RWPE2 (cell line): ENCODE measurements around the gene SQSTM1.

Experiments used
- ATAC-seq: fragments of 200-7000 bp; cut with Tn5 transposase; 3 replicates; pipeline ENCODE4 v1.9.1; 2021; ENCODE audit warnings: low read depth
- DNase-seq: peaks from one replicate; pipeline ENCODE4 v3.0.0-alpha.2; 2020; ENCODE audit warnings: low spot score
- H3K27ac ChIP-seq: fragments of 450-650 bp; 2 replicates; pipeline ENCODE4 v1.5.1; 2017; ENCODE audit warnings: mild to moderate bottlenecking; ENCODE audit not compliant: poor library complexity, severe bottlenecking
- H3K27me3 ChIP-seq: fragments of 250-450 bp; sonication (Bioruptor Pico); 2 replicates; pipeline ENCODE4 v1.5.1; 2021; ENCODE audit warnings: mild to moderate bottlenecking, moderate library complexity; ENCODE audit not compliant: insufficient read depth, poor library complexity, severe bottlenecking
- H3K36me3 ChIP-seq: fragments of 250-450 bp; sonication (Bioruptor Pico); 2 replicates; pipeline ENCODE4 v1.5.1; 2020; ENCODE audit warnings: low read depth, mild to moderate bottlenecking, moderate library complexity
- H3K4me1 ChIP-seq: fragments of 250-450 bp; sonication (Bioruptor Pico); 2 replicates; pipeline ENCODE4 v1.5.1; 2021; ENCODE audit warnings: mild to moderate bottlenecking, moderate library complexity; ENCODE audit not compliant: insufficient read depth, poor library complexity, severe bottlenecking
- H3K4me3 ChIP-seq: fragments of 250-450 bp; sonication (Bioruptor Pico); 2 replicates; pipeline ENCODE4 v1.5.1; 2021; ENCODE audit warnings: mild to moderate bottlenecking, moderate library complexity; ENCODE audit not compliant: severe bottlenecking
- H3K9me3 ChIP-seq: fragments of 250-450 bp; sonication (Bioruptor Pico); 2 replicates; pipeline ENCODE4 v1.5.1; 2021; ENCODE audit warnings: mild to moderate bottlenecking, moderate library complexity; ENCODE audit not compliant: severe bottlenecking
- CTCF ChIP-seq: fragments of 450-650 bp; IDR thresholded peaks from one replicate; pipeline ENCODE4 v1.5.1; 2017; ENCODE audit warnings: mild to moderate bottlenecking, moderate library complexity; ENCODE audit not compliant: poor library complexity, severe bottlenecking

SQSTM1 gene

DNA sequence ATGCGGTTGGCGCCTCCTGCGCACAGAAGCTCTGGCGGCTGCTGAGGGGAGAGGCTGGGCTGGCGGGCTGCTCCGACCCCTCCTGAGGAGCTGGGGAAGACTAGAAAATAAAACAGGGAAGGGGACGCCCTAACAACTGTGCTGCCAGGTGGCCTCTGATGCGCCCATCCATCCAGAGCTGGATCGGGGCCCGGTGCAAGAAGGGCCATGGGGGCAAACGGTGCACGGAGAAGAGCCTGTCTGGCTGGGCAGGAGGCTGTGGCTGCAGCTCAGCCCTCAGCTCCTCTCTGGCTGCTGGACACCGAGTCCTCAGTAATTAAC, 58.9 kb downstream of the SQSTM1 start:
- no peaks in the 10 kb centered on the region for H3K27me3 ChIP-seq
- H3K4me1 ChIP-seq, result no peaks in the 10 kb centered on the region
- H3K4me3 ChIP-seq, result no peak overlapping the region
- no peak overlapping the region for H3K27ac ChIP-seq
- peak; percentile 13; the same call in 1 of the 3 replicates for ATAC-seq
- TF ChIP-seq CTCF, result no peak
- H3K36me3 ChIP-seq, result peaks cover 65% of the 10 kb centered on the region
- no peak for DNase-seq
- peaks cover 14% of the 10 kb centered on the region for H3K9me3 ChIP-seq

- Histone ChIP-seq H3K27ac (no peak overlapping the region), H3K36me3 (peaks cover 65% of the 10 kb centered on the region), H3K4me1 (no peaks in the 10 kb centered on the region), H3K9me3 (peaks cover 14% of the 10 kb centered on the region), H3K27me3 (no peaks in the 10 kb centered on the region), H3K4me3 (no peak overlapping the region)
- ATAC-seq (peak; percentile 17; the same call in 2 of the 3 replicates), DNase-seq (no peak)
- no peak for TF ChIP-seq CTCF
Measured at GRCh38 chr5:179880066-179880650, 59.5 kb downstream of the SQSTM1 start.

- peaks cover 14% of the 10 kb centered on the region for H3K9me3 ChIP-seq
- no peaks in the 10 kb centered on the region for H3K4me1 ChIP-seq
- H3K4me3 ChIP-seq, result no peak overlapping the region
- no peak for TF ChIP-seq CTCF
- no peak overlapping the region for H3K27ac ChIP-seq
- ATAC-seq (peak; percentile 15; the same call in 1 of the 3 replicates), DNase-seq (peak; percentile 19)
- peaks cover 65% of the 10 kb centered on the region for H3K36me3 ChIP-seq
- H3K27me3 ChIP-seq, result no peaks in the 10 kb centered on the region
Measured at GRCh38 chr5:179880848-179881590, 60.3 kb downstream of the SQSTM1 start.

DNA sequence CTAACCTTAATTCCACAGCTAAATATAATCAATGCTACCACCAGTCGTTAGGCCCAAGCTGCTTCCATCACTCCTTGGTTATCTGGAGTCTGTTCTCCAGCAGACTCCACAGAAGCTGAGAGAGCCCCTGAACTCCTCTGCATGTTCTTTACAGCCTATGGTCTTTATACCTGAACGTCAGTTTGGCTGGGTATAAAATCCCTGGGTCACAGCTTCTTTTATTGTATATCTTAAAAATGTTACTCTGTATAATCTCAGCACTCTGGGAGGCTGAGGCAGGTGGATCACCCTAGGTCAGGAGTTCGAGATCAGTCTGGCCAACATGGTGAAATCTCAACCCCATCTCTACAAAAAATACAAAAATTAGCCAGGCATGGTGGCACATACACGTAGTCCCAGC, 61.6 kb downstream of the SQSTM1 start:
- Histone ChIP-seq H3K27ac (no peak overlapping the region), H3K9me3 (peaks cover 14% of the 10 kb centered on the region), H3K27me3 (no peaks in the 10 kb centered on the region), H3K4me3 (no peak overlapping the region), H3K4me1 (no peaks in the 10 kb centered on the region), H3K36me3 (peaks cover 65% of the 10 kb centered on the region)
- TF ChIP-seq CTCF, result no peak
- ATAC-seq, result no peak
- DNase-seq, result no peak

- Histone ChIP-seq H3K27ac (no peak overlapping the region), H3K4me3 (no peak overlapping the region), H3K4me1 (no peaks in the 10 kb centered on the region), H3K9me3 (peaks cover 14% of the 10 kb centered on the region), H3K36me3 (peaks cover 67% of the 10 kb centered on the region), H3K27me3 (no peaks in the 10 kb centered on the region)
- no peak for TF ChIP-seq CTCF
- ATAC-seq (no peak), DNase-seq (no peak)
Measured at GRCh38 chr5:179883163-179883562, 62.5 kb downstream of the SQSTM1 start.
